IMR-90 (cell line): ENCODE measurements around the gene TMC8. TPM values are rescaled to one million over a fixed set of nuclear protein-coding genes. Genes with fewer than 3 reads are reported as not detected.

ENCODE experiments used
- ATAC-seq: fragments of 200-7000 bp; cut with Tn5 transposase; 2 replicates; pipeline ENCODE4 v1.9.1; 2020; ENCODE audit warnings: low read depth, mild to moderate bottlenecking, moderate library complexity
- BruUV-seq: library from RNA; stranded (reverse); fragments of 400-500 nt; replicated peaks from 2 replicates; lab custom pipeline; 2021; lab: Mats Ljungman, UMichigan
- CTCF ChIA-PET: fragments of 300-600 bp; formaldehyde crosslinking; extraction: SDS; loops from one replicate; lab custom pipeline; 2021; ENCODE audit warnings: antibody characterized with exemption; lab: Yijun Ruan, JAX
- POLR2A ChIA-PET: fragments of 300-600 bp; sonication (Branson Sonifier 250); formaldehyde crosslinking; loops from one replicate; lab custom pipeline; 2022; ENCODE audit warnings: antibody characterized with exemption; ENCODE audit not compliant: unreplicated experiment; lab: Charles Lee
- DNase-seq: peaks from one replicate; pipeline ENCODE4 v3.0.0; 2013
- H2AFZ ChIP-seq: replicated peaks from 2 replicates; pipeline ENCODE3; 2013; ENCODE audit warnings: low read length, mild to moderate bottlenecking; ENCODE audit not compliant: poor library complexity
- H2AK5ac ChIP-seq: 2 replicates; pipeline ENCODE4 v1.6.1; 2013; ENCODE audit warnings: low read depth, low read length, inconsistent platforms
- H2AK9ac ChIP-seq: replicated peaks from 2 replicates; pipeline ENCODE3; 2013; ENCODE audit warnings: mild to moderate bottlenecking, low read depth, low read length, moderate library complexity; ENCODE audit not compliant: poor library complexity
- H2BK120ac ChIP-seq: 2 replicates; pipeline ENCODE4 v1.6.1; 2013; ENCODE audit warnings: low read depth, low read length, inconsistent platforms
- H2BK15ac ChIP-seq: 3 replicates; pipeline ENCODE4 v1.6.1; 2013; ENCODE audit warnings: low read depth, low read length, inconsistent platforms
- H2BK20ac ChIP-seq: 2 replicates; pipeline ENCODE4 v1.6.1; 2013; ENCODE audit warnings: low read depth, mild to moderate bottlenecking, inconsistent platforms, low read length, moderate library complexity
- H2BK5ac ChIP-seq: 2 replicates; pipeline ENCODE4 v1.6.1; 2013; ENCODE audit warnings: mild to moderate bottlenecking, low read depth, low read length, inconsistent platforms; ENCODE audit not compliant: poor library complexity, severe bottlenecking
- H3K14ac ChIP-seq: replicated peaks from 2 replicates; pipeline ENCODE4 v1.6.1; 2013; ENCODE audit warnings: low read depth, low read length, inconsistent platforms
- H3K18ac ChIP-seq: 2 replicates; pipeline ENCODE4 v1.6.1; 2013; ENCODE audit warnings: low read depth, low read length, control low read depth
- H3K23ac ChIP-seq: 2 replicates; pipeline ENCODE4 v1.6.1; 2013; ENCODE audit warnings: low read depth, low read length, inconsistent platforms
- H3K27ac ChIP-seq: 2 replicates; pipeline ENCODE4 v1.5.1; 2013; ENCODE audit warnings: mild to moderate bottlenecking, control low read depth, low read length; ENCODE audit not compliant: insufficient read depth
- H3K27me3 ChIP-seq: 2 replicates; pipeline ENCODE4 v1.6.1; 2013; ENCODE audit warnings: low read length; ENCODE audit not compliant: control insufficient read depth, insufficient read depth
- H3K36me3 ChIP-seq: 2 replicates; pipeline ENCODE4 v1.6.1; 2013; ENCODE audit warnings: low read length, mixed read lengths; ENCODE audit not compliant: control insufficient read depth, insufficient read depth
- H3K4ac ChIP-seq: 2 replicates; pipeline ENCODE4 v1.6.1; 2013; ENCODE audit warnings: low read depth, low read length, inconsistent platforms
- H3K4me1 ChIP-seq: 2 replicates; pipeline ENCODE4 v1.6.1; 2013; ENCODE audit warnings: low read length, mixed read lengths; ENCODE audit not compliant: control insufficient read depth, insufficient read depth
- H3K4me2 ChIP-seq: 2 replicates; pipeline ENCODE4 v1.6.1; 2013; ENCODE audit warnings: low read depth, mild to moderate bottlenecking, control low read depth, low read length, moderate library complexity
- H3K4me3 ChIP-seq: 2 replicates; pipeline ENCODE4 v1.5.1; 2013; ENCODE audit warnings: low read depth, mild to moderate bottlenecking, control low read depth, low read length, moderate library complexity; ENCODE audit not compliant: insufficient read depth
- H3K56ac ChIP-seq: 2 replicates; pipeline ENCODE4 v1.6.1; 2013; ENCODE audit warnings: low read length, inconsistent platforms; ENCODE audit not compliant: insufficient read depth; ENCODE audit errors: extremely low read depth
- H3K79me1 ChIP-seq, 2 experiments: 2 replicates each; pipeline ENCODE4 v1.6.1; 2013; ENCODE audit warnings: low read length in 2 of 2, inconsistent platforms in 1 of 2, low read depth in 1 of 2
- H3K9ac ChIP-seq: 2 replicates; pipeline ENCODE4 v1.6.1; 2013; ENCODE audit warnings: low read depth, low read length, control low read depth
- H3K9me1 ChIP-seq: 2 replicates; pipeline ENCODE4 v1.6.1; 2013; ENCODE audit warnings: low read length, inconsistent platforms; ENCODE audit not compliant: insufficient read depth
- H3K9me3 ChIP-seq: 2 replicates; pipeline ENCODE4 v1.6.1; 2013; ENCODE audit warnings: low read length; ENCODE audit not compliant: control insufficient read depth, insufficient read depth
- H4K20me1 ChIP-seq: 2 replicates; pipeline ENCODE4 v1.6.1; 2013; ENCODE audit warnings: low read length, inconsistent platforms; ENCODE audit not compliant: insufficient read depth
- H4K5ac ChIP-seq: 2 replicates; pipeline ENCODE4 v1.6.1; 2013; ENCODE audit warnings: mild to moderate bottlenecking, low read depth, low read length, control low read depth
- H4K8ac ChIP-seq, 2 experiments: 2 replicates each; pipeline ENCODE4 v1.6.1; 2013; ENCODE audit warnings: low read depth in 2 of 2, low read length in 2 of 2, control low read depth in 1 of 2, inconsistent platforms in 1 of 2
- H4K91ac ChIP-seq: 2 replicates; pipeline ENCODE4 v1.6.1; 2013; ENCODE audit warnings: low read depth, low read length, inconsistent platforms; ENCODE audit not compliant: insufficient read depth
- BHLHE40 ChIP-seq: fragments of 150-350 bp; IDR thresholded peaks from 2 replicates; pipeline ENCODE4 v1.6.1; 2016; ENCODE audit warnings: mild to moderate bottlenecking, low read depth, low read length
- CEBPB ChIP-seq: IDR thresholded peaks from 2 replicates; pipeline ENCODE4 v1.6.1; 2012; ENCODE audit warnings: low read depth, low read length, improper control_type of control experiment
- CHD1 ChIP-seq: IDR thresholded peaks from 2 replicates; pipeline ENCODE4 v1.6.1; 2012; ENCODE audit warnings: low read depth, low read length, improper control_type of control experiment
- CTCF ChIP-seq: conservative IDR thresholded peaks from 2 replicates; pipeline ENCODE4 v1.5.1; 2012; ENCODE audit warnings: mild to moderate bottlenecking, low read depth, low read length, improper control_type of control experiment
- ELK1 ChIP-seq: fragments of 150-350 bp; IDR thresholded peaks from 2 replicates; pipeline ENCODE4 v1.6.1; 2016; ENCODE audit warnings: low read depth, mild to moderate bottlenecking, low read length, moderate library complexity, borderline replicate concordance
- FOS ChIP-seq: fragments of 150-350 bp; IDR thresholded peaks from 2 replicates; pipeline ENCODE4 v1.6.1; 2016; ENCODE audit warnings: low read depth, low read length
- MAZ ChIP-seq: IDR thresholded peaks from 2 replicates; pipeline ENCODE4 v1.6.1; 2012; ENCODE audit warnings: low read depth, mild to moderate bottlenecking, low read length, improper control_type of control experiment, moderate library complexity, borderline replicate concordance
- MXI1 ChIP-seq: IDR thresholded peaks from 2 replicates; pipeline ENCODE4 v1.6.1; 2012; ENCODE audit warnings: low read depth, mild to moderate bottlenecking, low read length, moderate library complexity, borderline replicate concordance
- NFE2L2 ChIP-seq: fragments of 150-350 bp; IDR thresholded peaks from 2 replicates; pipeline ENCODE4 v1.6.1; 2016; ENCODE audit warnings: low read depth, mild to moderate bottlenecking, low read length
- POLR2A ChIP-seq: IDR thresholded peaks from 2 replicates; pipeline ENCODE4 v1.6.1; 2012; ENCODE audit warnings: mild to moderate bottlenecking, low read depth, low read length
- RCOR1 ChIP-seq: IDR thresholded peaks from 2 replicates; pipeline ENCODE4 v1.6.1; 2012; ENCODE audit warnings: mild to moderate bottlenecking, low read length, improper control_type of control experiment; ENCODE audit not compliant: insufficient replicate concordance
- RFX5 ChIP-seq: IDR thresholded peaks from 2 replicates; pipeline ENCODE4 v1.8.0; 2012; ENCODE audit warnings: low read depth, mild to moderate bottlenecking, low read length, moderate library complexity
- SMC3 ChIP-seq: fragments of 150-350 bp; IDR thresholded peaks from 2 replicates; pipeline ENCODE4 v1.6.1; 2016; ENCODE audit warnings: low read depth, mild to moderate bottlenecking, antibody characterized with exemption, low read length, moderate library complexity
- USF2 ChIP-seq: fragments of 150-350 bp; IDR thresholded peaks from 2 replicates; pipeline ENCODE4 v1.6.1; 2017; ENCODE audit warnings: mild to moderate bottlenecking, antibody characterized with exemption, low read length, low read depth
- WGBS, 2 experiments: methylation state at CpG; one replicate each; pipeline versions ENCODE4 v1.1.5 to v1.1.7; 2013; ENCODE audit warnings: missing lambda C conversion rate in 2 of 2; ENCODE audit not compliant: insufficient read length in 1 of 2; ENCODE audit errors: extremely low coverage in 2 of 2; 5-methylcytosine and 5-hydroxymethylcytosine counted together
- dilution Hi-C: fragments of 300-500 bp; cut with HindIII; formaldehyde crosslinking; loops from one replicate; pipeline ENCODE4 v1.14.3; 2018; ENCODE audit warnings: low sequenced_read_pairs; ENCODE audit not compliant: unreplicated experiment
- in situ Hi-C: fragments of 300-500 bp; cut with MboI; formaldehyde crosslinking; loops from 3 replicates; pipeline ENCODE4 v1.14.3; 2019; ENCODE audit warnings: low sequenced_read_pairs, inconsistent platforms, mixed read lengths
- intact Hi-C: fragments of 100-400 bp; cut with micrococcal nuclease; formaldehyde crosslinking; loops from 2 replicates; pipeline ENCODE4 v1.10.0; 2022
- polyA plus RNA-seq, 3 experiments: library from polyadenylated mRNA; depleted of rRNA; stranded (reverse); fragments of >200 nt; gene quantifications; 2 replicates each; pipeline ENCODE4 v1.2.3, GENCODE V29; 2012; ENCODE audit warnings: low replicate concordance in 1 of 3
- total RNA-seq: library from RNA; depleted of rRNA; stranded (reverse); fragments of >200 nt; gene quantifications from 2 replicates; pipeline ENCODE4 v1.2.3, GENCODE V29; 2012

The TMC8 gene
- total and polyA plus RNA-seq, 2 of the 4 experiments (the other 2 are of a cell fraction), result not detected

GRCh38 chr17:78114831-78115723, 15.5 kb upstream of the TMC8 start:
- H3K14ac ChIP-seq, result no peak overlapping the region
- ATAC-seq (no peak), DNase-seq (no peak)
- H3K23ac ChIP-seq, result no peak overlapping the region
- WGBS, 2 experiments, result 69% methylated on average over 8 of the region's 28 CpGs; no CpG with 5 or more reads in 1 of the 2 experiments
- ChIA-PET CTCF (no interaction called here), POLR2A (no interaction called here)
- no TSS peak for BruUV-seq
- dilution Hi-C loops (no loop called here), in situ Hi-C loops (loop anchor here (5.0 to 10.0 kb wide), 3 partner anchors 62 to 310 kb away; no protein-coding TSS in a partner anchor), intact Hi-C loops (no loop called here)
- H2AFZ ChIP-seq, result no peak overlapping the region
- H4K8ac ChIP-seq, result no peak overlapping the region
- H3K18ac ChIP-seq, result no peak overlapping the region
- no peaks in the 10 kb centered on the region for H3K36me3 ChIP-seq
- no peak overlapping the region for H3K4me2 ChIP-seq
- H4K5ac ChIP-seq, result no peak overlapping the region
- H3K27me3 ChIP-seq, result peaks cover 12% of the 10 kb centered on the region; the same call in 1 of the 2 replicates
- H3K4ac ChIP-seq, result no peak overlapping the region
- H3K4me1 ChIP-seq, result no peaks in the 10 kb centered on the region
- H2AK5ac ChIP-seq, result no peak overlapping the region
- H2BK20ac ChIP-seq, result no peak overlapping the region
- H2AK9ac ChIP-seq, result no peak overlapping the region
- no peak overlapping the region for H2BK120ac ChIP-seq
- H3K56ac ChIP-seq, result no peak overlapping the region
- H3K9me1 ChIP-seq, result no peaks in the 10 kb centered on the region
- H2BK5ac ChIP-seq, result no peak overlapping the region
- no peak overlapping the region for H2BK15ac ChIP-seq
- no peak overlapping the region for H3K9ac ChIP-seq
- no peaks in the 10 kb centered on the region for H3K9me3 ChIP-seq
- H3K79me1 ChIP-seq, result no peaks in the 10 kb centered on the region
- no peak overlapping the region for H3K27ac ChIP-seq
- no peak overlapping the region for H3K4me3 ChIP-seq
- no peaks in the 10 kb centered on the region; the same call in 1 of the 2 replicates for H4K20me1 ChIP-seq
- H4K91ac ChIP-seq, result no peak overlapping the region
- no peak for TF ChIP-seq FOS
- no peak for TF ChIP-seq MAZ
- TF ChIP-seq POLR2A, result no peak
- TF ChIP-seq SMC3, result no peak
- TF ChIP-seq CHD1, result no peak
- no peak for TF ChIP-seq CEBPB
- no peak for TF ChIP-seq USF2
- no peak for TF ChIP-seq NFE2L2
- no peak for TF ChIP-seq RFX5
- TF ChIP-seq ELK1, result no peak
- no peak for TF ChIP-seq MXI1
- no peak for TF ChIP-seq CTCF
- TF ChIP-seq BHLHE40, result no peak
- TF ChIP-seq RCOR1, result no peak
